Measurements from ENCODE around the gene MGAT4B.

Gene MGAT4B

GRCh38 chr5:179768326-179769085, 38.2 kb downstream of the MGAT4B start:
- DNase-seq (ENCODE audit: low spot score): no peak

- no peak for DNase-seq (ENCODE audit: low spot score)
Measured at GRCh38 chr5:179767496-179768100, 39.1 kb downstream of the MGAT4B start.

DNA sequence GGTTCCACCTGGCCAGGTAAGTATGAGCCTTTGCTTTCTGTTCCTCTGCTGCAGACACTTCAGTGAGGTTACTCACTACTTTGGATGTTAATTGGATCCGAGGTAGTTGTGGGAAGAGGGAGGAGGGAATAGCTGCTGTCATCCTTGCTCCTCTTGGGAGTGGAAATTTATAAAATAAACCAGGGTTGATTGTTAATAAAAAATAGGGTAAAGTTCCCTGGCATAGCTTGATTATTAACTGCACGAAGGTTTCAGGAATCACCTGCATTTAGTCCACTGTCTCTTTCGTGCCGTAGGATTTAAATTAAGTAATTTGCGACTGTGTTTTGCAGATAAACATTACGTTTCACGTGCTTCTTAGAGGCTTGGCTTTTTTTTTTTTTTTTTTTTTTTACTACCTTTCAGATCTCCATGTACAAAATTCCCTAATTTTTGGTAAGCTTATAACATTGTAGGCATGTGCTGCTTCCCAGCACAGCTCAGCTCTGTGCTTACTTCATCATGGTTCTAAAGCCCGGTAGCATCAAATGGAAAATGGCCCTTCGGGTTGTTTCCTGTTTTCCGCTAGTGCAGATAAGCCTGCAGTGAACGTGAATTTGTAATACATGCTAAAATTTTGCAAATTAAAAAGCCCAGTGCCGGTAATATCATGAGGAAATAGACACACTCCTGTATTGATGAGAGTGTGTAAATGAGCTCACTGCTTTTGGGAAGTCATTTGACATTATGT, 39.8 kb downstream of the MGAT4B start:
- no peak for DNase-seq (ENCODE audit: low spot score)

DNA sequence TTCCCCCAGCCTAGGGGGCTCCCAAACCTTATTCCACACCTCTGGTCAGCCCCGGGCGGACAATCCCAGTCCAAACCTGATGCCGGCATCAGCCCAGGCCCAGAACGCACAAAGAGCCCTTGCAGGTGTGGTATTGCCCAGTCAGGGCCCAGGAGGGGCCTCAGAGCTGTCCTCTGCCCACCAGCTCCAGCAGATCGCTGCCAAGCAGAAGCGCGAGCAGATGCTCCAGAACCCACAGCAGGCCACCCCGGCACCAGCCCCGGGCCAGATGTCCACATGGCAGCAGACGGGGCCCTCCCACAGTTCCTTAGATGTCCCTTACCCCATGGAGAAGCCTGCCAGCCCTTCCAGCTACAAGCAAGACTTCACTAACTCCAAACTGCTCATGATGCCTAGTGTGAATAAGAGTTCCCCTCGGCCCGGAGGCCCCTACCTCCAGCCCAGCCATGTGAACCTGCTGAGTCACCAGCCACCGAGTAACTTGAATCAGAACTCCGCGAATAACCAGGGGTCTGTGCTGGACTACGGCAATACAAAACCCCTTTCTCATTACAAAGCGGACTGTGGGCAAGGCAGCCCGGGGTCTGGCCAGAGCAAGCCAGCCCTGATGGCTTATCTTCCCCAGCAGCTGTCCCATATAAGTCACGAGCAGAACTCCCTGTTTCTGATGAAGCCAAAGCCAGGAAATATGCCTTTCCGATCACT, 40.5 kb downstream of the MGAT4B start:
- DNase-seq (ENCODE audit: low spot score): peak; percentile 25

DNA sequence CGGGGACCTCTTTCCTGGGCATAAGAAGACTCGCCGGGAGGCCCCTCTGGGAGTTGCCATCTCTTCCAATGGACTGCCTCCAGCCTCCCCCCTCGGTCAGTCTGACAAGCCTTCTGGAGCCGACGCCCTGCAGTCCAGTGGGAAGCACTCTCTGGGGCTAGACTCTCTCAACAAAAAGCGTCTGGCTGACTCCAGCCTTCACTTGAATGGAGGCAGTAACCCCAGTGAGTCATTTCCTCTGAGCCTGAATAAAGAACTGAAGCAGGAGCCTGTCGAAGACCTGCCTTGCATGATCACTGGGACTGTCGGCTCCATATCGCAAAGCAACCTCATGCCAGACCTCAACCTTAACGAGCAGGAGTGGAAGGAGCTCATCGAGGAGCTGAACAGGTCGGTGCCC, 41.3 kb downstream of the MGAT4B start:
- peak; percentile 86 for DNase-seq (ENCODE audit: low spot score)

DNA sequence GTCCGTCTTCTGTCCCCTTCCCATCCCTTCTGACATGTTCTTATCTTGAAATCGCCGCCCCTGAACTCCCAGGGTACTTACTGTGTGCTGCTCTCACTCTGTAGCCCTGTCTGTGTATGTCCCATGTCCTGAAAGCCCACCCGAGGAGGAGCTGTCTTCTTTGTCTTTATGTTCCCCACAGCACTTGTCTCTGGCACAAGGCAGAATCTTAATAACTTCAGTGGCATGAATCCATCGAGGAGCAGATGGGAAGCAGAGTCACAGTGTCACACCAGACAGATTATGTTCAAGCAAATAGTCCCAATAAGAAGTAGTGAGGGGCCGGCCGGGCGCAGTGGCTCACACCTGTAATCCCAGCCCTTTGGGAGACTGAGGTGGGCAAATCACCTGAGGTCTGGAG, 42.6 kb downstream of the MGAT4B start:
- DNase-seq (ENCODE audit: low spot score): no peak

- DNase-seq (ENCODE audit: low spot score): peak; percentile 80
Measured at GRCh38 chr5:179763215-179763945, 43.3 kb downstream of the MGAT4B start.

- peak; percentile 40 for DNase-seq (ENCODE audit: low spot score)
Measured at GRCh38 chr5:179762781-179763176, 43.9 kb downstream of the MGAT4B start.

GRCh38 chr5:179762079-179762780, 44.4 kb downstream of the MGAT4B start:
- DNase-seq (ENCODE audit: low spot score): peak; percentile 43

- no peak for DNase-seq (ENCODE audit: low spot score)
Measured at GRCh38 chr5:179759581-179760551, 46.8 kb downstream of the MGAT4B start.

- DNase-seq (ENCODE audit: low spot score): no peak
Measured at GRCh38 chr5:179758955-179759354, 47.7 kb downstream of the MGAT4B start.

DNA sequence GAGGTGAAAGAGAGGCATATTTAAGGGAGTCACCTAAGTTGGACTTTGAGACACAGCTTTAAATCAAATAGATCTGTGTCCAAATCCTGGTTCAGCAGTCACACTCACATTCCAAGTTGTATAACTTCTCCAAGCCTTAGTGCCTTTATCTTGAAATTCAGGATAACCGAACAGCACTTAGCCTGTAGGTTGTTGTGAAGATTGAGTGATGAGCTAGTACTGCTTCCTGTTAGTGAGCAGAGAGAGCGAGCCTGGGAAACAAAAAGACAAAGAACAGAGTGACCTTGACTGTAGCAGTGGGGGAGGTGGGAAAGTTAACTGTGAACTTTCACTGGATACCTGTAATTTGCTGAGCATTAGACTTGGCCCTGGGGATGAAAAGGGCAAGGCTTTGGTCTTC, 51.6 kb downstream of the MGAT4B start:
- no peak for DNase-seq (ENCODE audit: low spot score)

DNA sequence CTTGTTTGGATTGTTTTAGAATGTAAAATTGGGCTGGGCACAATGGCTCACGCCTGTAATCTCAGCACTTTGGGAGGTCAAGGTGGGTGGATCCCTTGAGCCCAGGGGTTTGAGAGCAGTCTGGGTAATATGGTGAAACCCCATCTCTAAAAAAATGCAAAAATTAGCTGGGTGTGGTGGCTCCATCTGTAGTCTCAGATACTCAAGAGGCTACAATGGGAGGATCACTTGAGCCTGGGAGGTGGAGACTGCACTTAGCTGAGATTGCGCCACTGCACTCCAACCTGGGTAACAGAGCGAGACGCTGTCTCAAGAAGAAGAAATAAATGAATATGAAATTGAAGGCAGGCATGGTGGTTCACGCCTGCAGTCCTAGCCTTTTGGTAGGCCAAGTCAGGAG, 52.7 kb downstream of the MGAT4B start:
- DNase-seq (ENCODE audit: low spot score): no peak

DNA sequence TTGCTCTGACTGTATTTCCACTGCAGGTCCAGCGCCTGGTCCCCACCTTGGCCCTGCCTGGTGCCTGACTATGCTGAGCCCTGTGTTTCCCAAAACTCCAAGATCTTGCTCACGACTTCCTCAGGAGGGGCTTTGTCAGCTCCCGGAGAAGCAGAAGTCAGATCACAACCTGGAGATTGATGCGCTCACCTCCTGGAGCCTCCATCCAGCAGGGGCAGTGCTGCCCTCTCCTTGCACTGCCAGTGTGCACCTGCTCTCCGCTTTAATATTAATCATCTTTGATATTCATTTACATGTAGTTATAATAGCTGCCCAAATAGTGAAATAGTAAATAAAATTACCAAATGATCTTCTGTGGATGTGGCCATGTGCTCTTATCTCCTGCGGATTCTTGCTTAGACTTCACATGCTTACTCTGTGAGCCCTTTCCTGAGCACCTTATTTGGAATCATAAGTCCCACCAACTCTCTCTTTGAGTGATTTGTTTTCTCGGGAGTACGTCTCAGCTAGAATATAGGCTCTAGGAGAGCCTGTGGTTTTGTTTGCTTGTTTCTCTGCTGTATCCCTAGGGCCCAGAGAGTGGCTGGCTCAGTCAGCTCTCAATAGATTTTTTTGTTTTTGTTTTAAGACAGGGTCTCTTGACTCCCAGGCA, 56.7 kb downstream of the MGAT4B start:
- DNase-seq (ENCODE audit: low spot score): no peak

DNA sequence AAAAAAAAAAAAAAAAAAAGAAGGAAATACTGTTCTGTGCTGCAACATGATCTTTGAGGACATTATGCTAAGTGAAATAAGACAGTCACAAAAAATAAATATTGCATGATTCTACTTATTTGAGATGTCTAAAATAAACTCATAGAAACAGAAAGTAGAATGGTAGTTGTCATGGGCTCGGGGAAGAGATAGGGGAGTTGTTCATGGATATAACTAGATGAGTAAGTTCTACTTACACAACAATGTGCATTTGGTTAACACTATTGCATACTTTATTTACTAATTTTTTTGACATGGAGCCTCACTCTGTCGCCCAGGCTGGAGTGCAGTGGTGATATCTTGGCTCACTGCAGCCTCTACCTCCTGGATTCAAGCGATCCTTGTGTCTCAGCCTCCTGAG, 58.9 kb downstream of the MGAT4B start:
- DNase-seq (ENCODE audit: low spot score): no peak

Data from AG20443 (cell line).